Amniotic epithelial cell (primary cell): ENCODE results near the gene RPS6KB2.
"Not testable (repeated sequence)": the region's sequence is repeated elsewhere in the genome, so short reads cannot be mapped to it uniquely, and the experiment has no call there.

Experiments
- DNase-seq: peaks from one replicate; pipeline ENCODE4 v3.0.0-alpha.2; 2010; ENCODE audit warnings: low read depth

Gene RPS6KB2

GRCh38 chr11:67442504-67443404, 14.5 kb downstream of the RPS6KB2 start:
- no peak for DNase-seq

DNA sequence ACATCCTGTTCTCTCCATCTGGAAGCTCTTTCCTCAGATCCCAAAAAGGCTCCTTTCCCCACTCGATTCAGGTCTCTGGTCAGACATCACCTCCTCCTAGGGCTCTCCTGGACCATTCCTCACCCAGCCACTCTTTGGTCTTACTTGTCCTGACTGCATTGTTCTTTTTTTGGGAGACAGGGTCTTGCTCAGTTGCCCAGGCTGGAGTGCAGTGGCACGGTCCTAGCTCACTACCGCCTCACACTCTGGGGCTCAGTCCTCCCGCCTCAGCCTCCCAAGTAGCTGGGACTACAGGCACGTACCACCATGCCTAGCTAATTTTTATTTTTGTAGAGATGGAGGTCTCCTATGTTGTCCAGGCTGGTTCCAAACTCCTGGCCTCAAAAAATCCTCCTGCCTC, 17.2 kb downstream of the RPS6KB2 start:
- DNase-seq: no peak

GRCh38 chr11:67448220-67448609, 19.9 kb downstream of the RPS6KB2 start:
- no peak for DNase-seq

DNA sequence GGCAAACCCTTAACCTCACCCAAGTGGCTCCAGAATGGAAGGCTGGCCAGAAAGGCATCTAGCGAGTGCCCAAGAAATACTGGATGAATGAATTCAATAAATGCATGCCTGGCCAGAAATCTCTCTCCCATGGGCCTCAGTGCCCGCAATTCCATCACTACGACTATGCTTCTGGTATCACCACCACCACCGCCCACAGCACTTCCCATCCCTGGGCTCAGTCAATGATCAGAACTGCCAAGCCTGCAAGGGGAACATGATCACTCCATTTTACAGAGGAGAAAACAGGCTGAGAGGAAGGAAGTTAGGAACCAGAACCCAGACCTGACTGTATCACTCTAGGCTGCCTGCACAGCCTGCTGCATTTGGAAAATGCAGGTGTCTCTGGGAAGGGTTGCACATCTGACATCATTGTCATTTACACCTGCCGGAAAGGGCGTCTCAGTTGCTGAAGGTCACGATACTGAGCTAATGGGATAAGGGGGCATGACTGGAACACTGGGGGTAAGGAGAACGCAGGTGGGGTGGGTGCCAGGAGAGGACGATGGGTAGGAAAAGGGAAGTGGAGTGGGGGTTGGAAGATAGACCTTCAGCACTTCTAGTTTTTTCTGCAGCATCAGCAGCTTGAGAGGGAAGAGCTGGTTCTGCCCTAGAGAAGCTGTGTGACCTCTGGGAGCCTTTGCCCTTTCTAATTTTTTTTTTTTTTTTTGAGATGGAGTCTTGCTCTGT, 21.0 kb downstream of the RPS6KB2 start:
- DNase-seq: no peak

GRCh38 chr11:67450796-67451657, 22.7 kb downstream of the RPS6KB2 start:
- DNase-seq: no peak

DNA sequence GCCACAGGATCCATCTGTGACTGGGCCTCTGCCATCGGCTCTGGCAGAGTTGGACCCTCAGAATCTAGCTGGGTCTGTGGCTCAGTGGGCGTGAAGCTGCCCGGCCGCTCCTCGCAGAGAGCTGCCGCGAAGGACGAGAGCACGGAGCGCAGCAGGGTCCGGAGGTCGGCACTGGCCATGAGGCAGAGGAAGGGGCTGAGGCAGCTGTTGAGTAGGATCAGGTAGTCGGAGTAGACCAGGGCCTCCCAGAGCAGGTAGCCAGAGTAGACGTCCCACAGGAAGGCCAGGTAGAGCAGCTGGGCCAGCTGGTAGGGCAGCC, 23.3 kb downstream of the RPS6KB2 start:
- no peak for DNase-seq

DNA sequence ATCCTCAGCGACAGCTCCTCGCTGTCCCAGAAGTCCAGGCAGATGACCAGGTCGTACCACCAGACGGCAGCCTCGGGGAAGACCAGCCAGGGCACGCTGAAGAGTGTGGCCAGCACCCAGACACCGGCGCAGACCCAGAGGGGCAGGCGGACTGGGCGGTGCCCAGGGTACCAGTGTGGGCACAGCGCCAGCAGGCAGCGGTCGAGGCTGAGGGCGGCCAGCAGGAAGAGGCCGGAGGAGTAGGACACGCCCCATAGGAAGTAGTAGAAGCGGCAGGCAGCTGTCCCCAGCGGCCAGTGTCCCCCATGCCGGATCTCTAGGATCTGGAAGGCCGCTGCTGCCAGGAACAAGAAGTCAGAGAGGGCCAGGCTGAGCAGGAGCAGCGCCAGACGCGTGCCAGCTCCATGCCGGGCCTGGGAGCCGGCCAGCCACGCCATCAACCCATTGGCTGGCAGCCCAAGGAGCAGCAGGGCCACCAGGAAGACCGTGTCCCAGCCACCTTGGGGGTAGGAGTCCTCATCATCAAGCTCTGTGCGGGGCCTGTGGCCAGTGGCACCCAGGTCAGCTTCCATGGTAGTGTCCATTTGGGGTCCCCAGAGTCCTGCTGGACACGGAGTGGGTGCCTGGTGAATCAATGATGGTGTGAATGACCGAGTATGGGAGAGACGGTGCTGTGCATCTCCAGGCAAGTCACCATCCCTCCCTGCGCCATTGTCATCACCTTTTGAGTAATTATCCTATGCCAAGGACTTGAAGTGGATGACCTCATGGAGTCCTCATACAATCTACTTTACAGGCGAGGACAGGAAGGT, 24.1 kb downstream of the RPS6KB2 start, which contains the start of gene GPR152:
GPR152 (minus strand) TSS at position 589 of the 812 bp plus-strand sequence; CDS start at position 584, 5 bp downstream.
- DNase-seq: no peak

GRCh38 chr11:67453816-67454732, 25.8 kb downstream of the RPS6KB2 start:
- DNase-seq: no peak

GRCh38 chr11:67455054-67455453, 26.8 kb downstream of the RPS6KB2 start, which contains the start of gene CABP4:
Gene CABP4, plus strand, starts transcription at chr11:67455354. Its CDS starts 70 bp downstream, at chr11:67455424.
- no peak for DNase-seq

- no peak for DNase-seq
Observed at GRCh38 chr11:67456068-67456705, 27.9 kb downstream of the RPS6KB2 start.

DNA sequence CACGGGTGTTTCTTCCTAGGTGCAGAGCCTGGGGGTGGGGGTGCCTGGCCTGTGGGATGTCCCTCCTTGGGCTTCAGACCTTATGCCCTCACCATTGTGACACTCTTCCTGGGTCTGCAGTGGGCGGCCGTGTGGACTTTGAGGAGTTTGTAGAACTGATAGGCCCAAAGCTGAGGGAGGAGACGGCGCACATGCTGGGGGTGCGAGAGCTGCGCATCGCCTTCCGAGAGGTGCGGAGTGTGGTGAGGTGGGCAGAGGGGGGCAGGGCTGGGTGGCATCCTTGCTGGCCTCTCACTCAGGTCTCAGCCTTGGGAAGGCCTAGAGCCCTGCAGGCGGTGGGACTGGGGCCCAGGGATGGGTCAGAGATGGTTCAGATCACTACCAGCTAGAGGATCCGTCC, 29.2 kb downstream of the RPS6KB2 start:
- DNase-seq: no peak

DNA sequence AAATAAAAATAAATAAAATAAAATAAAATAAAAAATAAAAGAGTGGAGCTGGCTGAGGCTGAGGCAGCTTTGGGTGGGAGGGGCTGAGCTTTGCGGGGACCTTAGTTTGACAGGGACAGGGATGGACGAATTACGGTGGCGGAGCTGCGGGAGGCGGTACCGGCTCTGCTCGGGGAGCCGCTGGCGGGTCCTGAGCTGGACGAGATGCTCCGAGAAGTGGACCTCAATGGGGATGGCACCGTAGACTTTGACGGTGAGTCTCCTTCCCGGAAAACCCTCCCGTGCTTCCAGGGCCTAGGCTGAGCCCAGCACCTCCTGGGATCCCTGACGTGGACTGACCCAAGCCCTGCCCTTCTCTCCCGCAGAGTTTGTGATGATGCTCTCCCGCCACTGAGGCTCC, 30.0 kb downstream of the RPS6KB2 start:
- no peak for DNase-seq

DNA sequence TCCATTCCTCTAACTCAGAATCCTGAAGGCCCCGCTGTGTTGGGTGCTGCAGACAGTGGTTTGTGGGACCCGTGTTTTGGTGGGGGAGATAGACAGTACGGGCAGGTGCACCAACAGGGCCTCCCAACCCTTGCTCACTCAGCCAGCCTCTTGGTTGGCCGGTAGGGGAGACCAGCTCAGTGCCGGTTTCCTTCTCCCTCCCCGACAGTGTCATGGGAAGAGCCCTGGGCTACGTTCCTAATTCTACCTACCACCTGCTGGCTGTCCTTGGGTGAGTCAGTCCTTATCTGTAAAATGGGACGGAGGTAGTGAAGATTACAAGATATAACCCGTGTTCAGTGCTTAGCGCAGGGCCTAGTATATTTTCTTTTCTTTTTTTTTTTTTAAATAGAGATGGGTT, 34.9 kb downstream of the RPS6KB2 start:
- no peak for DNase-seq

DNA sequence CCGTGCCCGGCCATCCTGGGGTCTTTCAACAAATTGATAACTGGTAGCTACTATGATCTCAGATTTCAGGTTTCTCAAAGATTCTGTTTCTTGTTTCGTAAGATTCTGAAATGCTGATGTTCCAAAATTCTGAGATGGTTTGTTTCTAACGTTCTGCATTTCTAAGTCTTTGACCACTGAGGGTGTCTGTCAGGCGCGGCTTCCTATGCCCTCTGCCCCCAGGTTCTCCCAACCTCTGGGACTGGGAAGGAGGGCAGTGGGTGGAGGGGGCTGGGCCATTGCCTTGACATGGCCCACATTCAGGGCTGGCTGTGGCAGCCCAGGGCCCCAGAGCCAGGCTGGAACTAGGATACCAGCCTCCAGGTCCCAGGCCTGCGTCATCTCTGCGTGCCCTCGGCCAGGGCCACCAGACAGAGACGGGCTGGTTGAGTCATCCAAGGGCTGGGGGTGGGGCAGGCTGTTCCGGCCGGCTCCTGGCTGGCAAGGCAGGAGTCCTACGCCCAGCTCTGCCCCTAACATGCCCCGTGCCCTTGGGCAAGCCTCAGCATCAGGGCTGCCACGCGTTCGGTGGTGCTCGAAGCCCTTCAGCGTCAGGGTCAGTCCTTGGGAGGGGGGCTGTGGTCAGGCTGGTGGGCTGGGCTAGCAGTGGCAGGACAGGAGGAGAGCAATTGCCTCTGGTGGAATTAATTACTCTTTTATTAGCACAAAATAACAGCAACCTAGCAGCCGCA, 35.6 kb downstream of the RPS6KB2 start:
- DNase-seq: peak; percentile 44

DNA sequence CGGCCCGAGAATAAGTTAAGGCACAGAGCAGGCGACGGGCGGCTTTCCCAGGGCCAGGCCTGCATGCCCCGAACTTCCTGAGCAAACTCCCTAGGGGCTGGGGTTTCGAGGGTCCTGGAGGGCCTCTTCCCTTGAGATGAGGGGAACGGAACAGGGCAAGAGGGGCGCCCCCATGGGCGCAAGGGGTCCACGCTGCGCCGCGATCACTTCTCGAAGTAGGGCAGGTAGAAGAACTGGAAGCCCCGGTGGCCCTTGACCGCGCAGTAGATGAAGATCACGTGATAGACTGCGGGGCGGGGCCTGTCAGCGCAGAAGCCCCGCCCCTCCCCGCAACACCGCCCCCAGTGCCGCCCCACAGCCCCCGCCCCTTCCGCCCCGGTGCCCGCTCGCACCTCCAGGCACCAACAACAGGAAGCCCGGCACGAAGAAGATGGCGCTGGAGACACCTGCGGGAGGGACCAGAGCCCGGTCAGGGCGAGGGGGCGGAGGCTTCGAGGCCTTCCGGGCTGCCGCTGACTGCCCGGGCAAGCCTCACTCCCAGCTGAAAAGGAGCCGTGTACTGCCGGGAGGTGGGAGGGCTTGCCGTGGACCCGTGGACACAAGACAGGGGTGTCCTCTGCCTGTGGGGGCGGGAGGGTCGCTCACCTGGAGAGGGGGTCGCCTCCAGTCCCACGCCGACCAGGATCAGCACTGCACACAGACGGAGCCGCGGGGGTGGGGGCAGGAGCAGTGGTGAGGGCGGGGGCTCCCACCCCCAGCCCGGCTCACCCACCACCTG, 36.3 kb downstream of the RPS6KB2 start:
- peak; percentile 78 for DNase-seq

DNA sequence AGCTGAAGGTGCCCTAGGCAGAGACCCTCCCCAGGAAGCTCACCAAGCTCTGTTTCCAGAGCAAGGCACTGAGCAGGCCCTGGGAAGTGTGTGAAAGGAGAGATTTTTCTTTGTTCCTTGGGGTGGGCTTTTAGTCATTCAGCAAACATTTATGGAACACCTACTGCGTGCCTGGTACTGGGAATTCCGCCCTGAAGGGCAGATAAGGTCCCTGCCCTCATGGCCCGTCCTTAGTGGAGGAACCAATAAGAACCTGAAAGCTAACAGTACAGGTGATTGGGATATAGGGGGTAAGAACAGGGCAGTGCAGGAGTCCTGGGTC, 36.9 kb downstream of the RPS6KB2 start:
- DNase-seq: peak; percentile 40

DNA sequence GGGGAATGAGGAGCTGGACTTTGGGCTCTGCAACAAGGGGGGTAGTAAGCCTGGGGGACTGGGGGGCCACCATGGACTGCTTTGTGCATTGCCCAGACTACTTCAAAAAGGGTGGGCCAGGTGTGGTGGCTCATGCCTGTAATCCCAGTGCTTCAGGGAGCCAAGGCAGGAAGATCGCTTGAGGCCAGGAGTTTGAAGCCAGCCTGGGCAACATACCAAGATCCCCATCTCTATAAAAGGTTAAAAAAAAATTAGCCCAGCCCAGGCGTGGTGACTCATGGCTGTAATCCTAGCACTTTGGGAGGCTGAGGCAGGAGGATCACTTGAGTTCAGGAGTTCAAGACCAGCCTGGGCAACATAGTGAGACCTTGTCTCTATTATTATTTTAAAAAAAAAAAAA, 37.2 kb downstream of the RPS6KB2 start:
- not testable (repeated sequence) for DNase-seq

GRCh38 chr11:67466367-67466766, 38.1 kb downstream of the RPS6KB2 start:
- DNase-seq: no peak
